ENCODE measurements around the gene EPB41.

- TF ChIP-seq POLR2A (IDR thresholded peaks at IDR 0.05) (no peak), CTCF (IDR thresholded peaks at IDR 0.05) (no peak)
Measured at GRCh38 chr1:29052100-29052499, 137.7 kb downstream of the EPB41 start.

Data from Peyer's patch (tissue), 4 donors.